ENCODE data around the gene AP3D1. TPM values are rescaled to one million over a fixed set of nuclear protein-coding genes. Genes with fewer than 3 reads are reported as not detected.

The AP3D1 gene
- total RNA-seq, 2 donors from 2014 or later: 105 to 137 TPM

- DNase-seq: no peak
- Histone ChIP-seq H3K36me3 (peaks cover 10% of the 10 kb centered on the region), H3K9me3 (no peaks in the 10 kb centered on the region), H3K27ac (no peak overlapping the region), H3K4me3 (no peak overlapping the region), H3K9ac (ENCODE audit: low read depth in 2 of 2, low read length in 2 of 2) (no peak overlapping the region), H3K27me3 (no peaks in the 10 kb centered on the region), H3K4me1 (no peaks in the 10 kb centered on the region)
- TF ChIP-seq, protein P1, sequence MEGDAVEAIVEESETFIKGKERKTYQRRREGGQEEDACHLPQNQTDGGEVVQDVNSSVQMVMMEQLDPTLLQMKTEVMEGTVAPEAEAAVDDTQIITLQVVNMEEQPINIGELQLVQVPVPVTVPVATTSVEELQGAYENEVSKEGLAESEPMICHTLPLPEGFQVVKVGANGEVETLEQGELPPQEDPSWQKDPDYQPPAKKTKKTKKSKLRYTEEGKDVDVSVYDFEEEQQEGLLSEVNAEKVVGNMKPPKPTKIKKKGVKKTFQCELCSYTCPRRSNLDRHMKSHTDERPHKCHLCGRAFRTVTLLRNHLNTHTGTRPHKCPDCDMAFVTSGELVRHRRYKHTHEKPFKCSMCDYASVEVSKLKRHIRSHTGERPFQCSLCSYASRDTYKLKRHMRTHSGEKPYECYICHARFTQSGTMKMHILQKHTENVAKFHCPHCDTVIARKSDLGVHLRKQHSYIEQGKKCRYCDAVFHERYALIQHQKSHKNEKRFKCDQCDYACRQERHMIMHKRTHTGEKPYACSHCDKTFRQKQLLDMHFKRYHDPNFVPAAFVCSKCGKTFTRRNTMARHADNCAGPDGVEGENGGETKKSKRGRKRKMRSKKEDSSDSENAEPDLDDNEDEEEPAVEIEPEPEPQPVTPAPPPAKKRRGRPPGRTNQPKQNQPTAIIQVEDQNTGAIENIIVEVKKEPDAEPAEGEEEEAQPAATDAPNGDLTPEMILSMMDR (IDR thresholded peaks at IDR 0.05): no peak
- intact Hi-C loops (cut with DNase I): no loop called here
Measured at GRCh38 chr19:2139385-2140137, 11.8 kb downstream of the AP3D1 start.

DNA sequence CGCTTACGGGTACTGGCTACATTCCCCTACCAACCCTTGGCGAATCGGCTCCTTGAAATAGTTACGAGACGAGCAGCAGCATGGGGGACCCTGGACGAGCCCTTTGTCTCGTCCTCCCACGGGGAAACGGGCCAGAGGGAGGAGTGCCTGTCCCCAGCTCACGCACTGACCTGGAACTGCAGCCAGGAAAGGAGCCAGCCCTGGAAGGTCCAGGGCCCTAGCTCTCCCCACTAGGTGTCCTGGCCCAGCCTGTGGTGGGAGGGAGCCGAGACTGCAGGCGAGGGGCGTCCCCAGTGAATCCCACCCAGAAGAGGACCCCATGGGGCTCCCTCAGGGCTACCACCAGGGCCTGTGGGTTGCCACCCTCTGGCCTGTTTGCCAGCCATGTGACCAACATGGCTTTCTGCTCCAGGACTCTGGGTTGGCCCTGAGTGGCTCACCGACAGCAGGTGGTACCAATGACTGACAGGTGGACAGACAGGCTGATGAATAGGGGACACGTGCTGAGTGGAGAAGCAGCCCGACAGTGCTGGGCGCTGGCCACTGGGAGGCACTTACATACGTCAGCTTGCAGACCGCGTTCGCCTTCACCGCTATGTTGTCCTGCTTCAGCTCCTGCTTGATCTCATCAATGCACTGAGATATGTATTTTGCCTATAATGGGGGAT lies 13.2 kb downstream of the AP3D1 start:
- peaks cover 10% of the 10 kb centered on the region for H3K36me3 ChIP-seq
- intact Hi-C loops (cut with DNase I): no loop called here
- TF ChIP-seq, protein P1 (IDR thresholded peaks at IDR 0.05): no peak

GRCh38 chr19:2136796-2137195 lies 14.6 kb downstream of the AP3D1 start:
- Histone ChIP-seq H3K27ac (no peak overlapping the region), H3K9ac (ENCODE audit: low read depth in 2 of 2, low read length in 2 of 2) (no peak overlapping the region), H3K36me3 (peaks cover 16% of the 10 kb centered on the region), H3K4me1 (no peaks in the 10 kb centered on the region), H3K27me3 (no peaks in the 10 kb centered on the region), H3K9me3 (no peaks in the 10 kb centered on the region), H3K4me3 (no peak overlapping the region)
- intact Hi-C loops (cut with DNase I): no loop called here
- TF ChIP-seq, protein P1 (IDR thresholded peaks at IDR 0.05): no peak
- DNase-seq: no peak

More for the DNA sequence above, 13.2 kb downstream of the AP3D1 start:
- Histone ChIP-seq H3K27me3 (no peaks in the 10 kb centered on the region), H3K9me3 (no peaks in the 10 kb centered on the region), H3K9ac (ENCODE audit: low read depth in 2 of 2, low read length in 2 of 2) (no peak overlapping the region), H3K4me1 (no peaks in the 10 kb centered on the region), H3K4me3 (no peak overlapping the region), H3K27ac (no peak overlapping the region)
- DNase-seq: no peak

GRCh38 chr19:2135474-2136402 lies 15.6 kb downstream of the AP3D1 start:
- Histone ChIP-seq H3K36me3 (peaks cover 16% of the 10 kb centered on the region), H3K4me1 (no peaks in the 10 kb centered on the region), H3K9me3 (no peaks in the 10 kb centered on the region), H3K27me3 (no peaks in the 10 kb centered on the region), H3K4me3 (no peak overlapping the region), H3K27ac (no peak overlapping the region), H3K9ac (ENCODE audit: low read depth in 2 of 2, low read length in 2 of 2) (no peak overlapping the region)
- intact Hi-C loops (cut with DNase I): no loop called here
- TF ChIP-seq, protein P1 (IDR thresholded peaks at IDR 0.05): no peak
- DNase-seq: no peak

Data from colonic mucosa (tissue), 4 donors.